Gastroesophageal sphincter (tissue), 4 donors: ENCODE data around the gene PSMD1. TPM values are rescaled to one million over a fixed set of nuclear protein-coding genes. Genes with fewer than 3 reads are reported as not detected.

Source experiments
- ATAC-seq: fragments of 150-250 bp; one replicate; pipeline ENCODE4 v1.9.1; 2016; ENCODE audit warnings: mild to moderate bottlenecking, moderate library complexity
- H3K27ac ChIP-seq, 4 donors: fragments of 200-600 bp; sonication (generic) in 3 of 4; 1 replicate in 3 of 4; 2 replicates in 1 of 4; pipeline ENCODE4 v1.5.1; 2016 to 2019
- H3K27me3 ChIP-seq: fragments of 200-600 bp; sonication (generic); one replicate; pipeline ENCODE4 v1.5.1; 2019
- H3K36me3 ChIP-seq, 2 donors: fragments of 200-600 bp; sonication (generic); one replicate each; pipeline ENCODE4 v1.5.1; 2019; ENCODE audit warnings: control low read depth in 1 of 2
- H3K4me1 ChIP-seq, 3 donors: fragments of 200-600 bp; sonication (generic); 1 replicate in 2 of 3; 2 replicates in 1 of 3; pipeline ENCODE4 v1.5.1; 2016 to 2019; ENCODE audit warnings: control low read depth in 2 of 3
- H3K4me3 ChIP-seq, 2 donors: fragments of 200-600 bp; sonication (generic); one replicate each; pipeline ENCODE4 v1.5.1; 2019; ENCODE audit warnings: mild to moderate bottlenecking in 1 of 2, moderate library complexity in 1 of 2
- H3K9me3 ChIP-seq, 3 donors: fragments of 200-600 bp; sonication (generic); one replicate each; pipeline ENCODE4 v1.5.1; 2017 to 2019; ENCODE audit warnings: control low read depth in 2 of 3
- CTCF ChIP-seq, 4 experiments: fragments of 200-600 bp in 2 of 4; fragments of 450-650 bp in 2 of 4; sonication (generic) in 1 of 4; IDR thresholded peaks; one replicate each; pipeline ENCODE4 v1.5.1; 2017 to 2019; ENCODE audit warnings: antibody characterized with exemption in 4 of 4, mild to moderate bottlenecking in 2 of 4, moderate library complexity in 2 of 4
- EP300 ChIP-seq: sonication (generic); formaldehyde crosslinking; IDR thresholded peaks from one replicate; pipeline ENCODE4 v1.6.1; 2017; ENCODE audit warnings: antibody characterized with exemption, mild to moderate bottlenecking
- POLR2A ChIP-seq, 2 donors: fragments of 450-650 bp; IDR thresholded peaks; one replicate each; pipeline ENCODE4 v1.6.1; 2017; ENCODE audit warnings: antibody characterized with exemption in 2 of 2, mild to moderate bottlenecking in 2 of 2, moderate library complexity in 1 of 2
- POLR2AphosphoS5 ChIP-seq: sonication (generic); formaldehyde crosslinking; IDR thresholded peaks from one replicate; pipeline ENCODE4 v1.6.1; 2017; ENCODE audit warnings: antibody characterized with exemption
- WGBS, 2 donors: methylation state at CpG; one replicate each; pipeline ENCODE4 v1.1.5; 2018; ENCODE audit warnings: low coverage in 1 of 2; 5-methylcytosine and 5-hydroxymethylcytosine counted together
- total RNA-seq, 4 donors: library from RNA; depleted of rRNA; stranded (reverse); fragments of >200 nt; gene quantifications; one replicate each; pipeline ENCODE4 v1.1.0, GENCODE V29; 2016

Gene PSMD1
- total RNA-seq, 4 donors from 2014 or later, result 58.8 to 93.4 (median 65.9) TPM

- WGBS, 2 donors, result 23 to 29% methylated on average over 1 of the region's 1 CpG
- Histone ChIP-seq H3K27me3 (no peaks in the 10 kb centered on the region), H3K27ac (peak overlapping the region in 2 of 4 donors; percentile 65 to 74), H3K36me3 (no peaks in the 10 kb centered on the region), H3K4me1 (peaks cover 0 to 16% (median 0%) of the 10 kb centered on the region in 3 donors), H3K9me3 (no peaks in the 10 kb centered on the region), H3K4me3 (peak overlapping the region in 1 of 2 donors; percentile 42)
- TF ChIP-seq EP300 (no peak), POLR2AphosphoS5 (no peak), CTCF (IDR thresholded peaks at IDR 0.05) (no peak), POLR2A (IDR thresholded peaks at IDR 0.05) (no peak)
- no peak for ATAC-seq
These were observed 60.5 kb downstream of the PSMD1 start for GRCh38 chr2:231117148-231117547.

GRCh38 chr2:231117922-231118613 is 61.4 kb downstream of the PSMD1 start:
- H3K9me3 ChIP-seq, result no peaks in the 10 kb centered on the region
- H3K27ac ChIP-seq, result peak overlapping the region in 3 of 4 donors; percentile 59 to 74 (median 65)
- H3K4me1 ChIP-seq, result peaks cover 0 to 7% (median 0%) of the 10 kb centered on the region in 3 donors
- H3K27me3 ChIP-seq, result no peaks in the 10 kb centered on the region
- 53 to 60% methylated on average over 4 of the region's 4 CpGs for WGBS, 2 donors
- no peaks in the 10 kb centered on the region for H3K36me3 ChIP-seq
- ATAC-seq, result no peak
- TF ChIP-seq POLR2A (IDR thresholded peaks at IDR 0.05) (no peak), CTCF (IDR thresholded peaks at IDR 0.05) (no peak), POLR2AphosphoS5 (no peak), EP300 (no peak)
- peak overlapping the region in 1 of 2 donors; percentile 42 for H3K4me3 ChIP-seq

GRCh38 chr2:231118614-231118942 is 61.9 kb downstream of the PSMD1 start:
- Histone ChIP-seq H3K27ac (peak overlapping the region in 3 of 4 donors; percentile 59 to 74 (median 65)), H3K9me3 (no peaks in the 10 kb centered on the region), H3K27me3 (no peaks in the 10 kb centered on the region), H3K4me3 (peak overlapping the region in 1 of 2 donors; percentile 42), H3K36me3 (no peaks in the 10 kb centered on the region), H3K4me1 (peaks cover 0 to 9% (median 0%) of the 10 kb centered on the region in 3 donors)
- ATAC-seq, result no peak
- TF ChIP-seq POLR2A (IDR thresholded peaks at IDR 0.05) (no peak), EP300 (no peak), CTCF (IDR thresholded peaks at IDR 0.05) (no peak), POLR2AphosphoS5 (no peak)
- 40 to 86% methylated on average over 1 to 2 of the region's 2 CpGs for WGBS, 2 donors

- no peak for ATAC-seq
- H3K9me3 ChIP-seq, result no peaks in the 10 kb centered on the region
- peak overlapping the region; percentile 27 to 42 for H3K4me3 ChIP-seq
- peaks cover 0 to 32% (median 3%) of the 10 kb centered on the region in 3 donors for H3K4me1 ChIP-seq
- H3K27me3 ChIP-seq, result no peaks in the 10 kb centered on the region
- peak overlapping the region in 3 of 4 donors; percentile 52 to 74 (median 72) for H3K27ac ChIP-seq
- WGBS, 2 donors, result 33 to 52% methylated on average over 4 of the region's 4 CpGs
- TF ChIP-seq POLR2A (IDR thresholded peaks at IDR 0.05) (no peak), CTCF (IDR thresholded peaks at IDR 0.05) (no peak), POLR2AphosphoS5 (no peak), EP300 (no peak)
- H3K36me3 ChIP-seq, result no peaks in the 10 kb centered on the region
These were observed 66.8 kb downstream of the PSMD1 start for GRCh38 chr2:231123362-231123898.
